ENCODE measurements around the gene STYXL1. TPM values are rescaled to one million over a fixed set of nuclear protein-coding genes. Genes with fewer than 3 reads are reported as not detected.

STYXL1 gene
- total RNA-seq, 3 donors from 2014 or later = 27.5 to 38.3 (median 28.3) TPM

DNA sequence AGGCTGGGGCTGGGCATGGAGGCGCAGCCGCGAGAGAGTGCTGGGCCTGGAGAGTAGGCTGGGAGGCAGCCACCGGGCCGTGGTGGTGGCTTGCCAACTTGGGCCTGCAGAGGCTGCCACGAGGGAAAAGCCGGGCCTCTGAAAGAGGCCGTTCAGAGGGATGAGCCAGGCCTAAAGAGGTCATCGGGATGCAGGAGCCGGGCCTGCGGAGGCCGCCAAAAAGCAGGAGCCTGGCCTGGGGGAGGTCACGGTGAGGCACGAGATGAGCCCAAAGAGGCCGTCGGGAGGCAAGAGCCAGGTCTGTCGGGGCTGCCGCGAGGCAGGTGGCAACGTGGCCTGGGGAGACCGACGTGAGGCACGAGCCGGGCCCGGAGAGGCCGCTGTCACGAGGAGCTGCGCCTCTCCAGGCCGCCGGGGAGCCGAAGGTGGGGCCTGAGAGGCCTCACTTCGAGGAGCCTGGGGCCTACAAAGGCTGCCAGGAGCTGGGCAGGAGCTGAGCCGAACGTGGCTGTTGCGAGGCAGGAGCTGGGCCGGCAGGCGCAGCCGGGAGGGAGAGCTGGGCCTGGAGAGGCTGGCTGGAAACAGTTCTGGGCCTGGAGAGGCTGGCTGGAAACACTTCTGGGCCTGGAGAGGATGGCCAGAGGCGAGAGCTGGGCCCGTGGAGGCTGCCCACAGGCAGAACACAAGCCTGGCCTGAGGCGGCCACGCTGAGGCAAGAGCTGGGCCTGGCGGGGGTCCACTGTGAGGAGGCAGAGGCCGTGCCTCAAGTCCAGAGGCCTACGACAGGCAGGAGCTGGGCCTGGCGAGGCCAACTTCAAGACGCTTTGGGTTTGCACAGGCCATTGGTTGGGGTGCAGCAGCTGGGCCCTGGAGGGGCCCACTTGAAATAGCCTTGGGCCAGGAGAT, 24.7 kb upstream of the STYXL1 start:
- no peak overlapping the region for H3K27ac ChIP-seq
- no peak for DNase-seq (ENCODE audit: low spot score in 2 of 2)
- TF ChIP-seq, protein P1, sequence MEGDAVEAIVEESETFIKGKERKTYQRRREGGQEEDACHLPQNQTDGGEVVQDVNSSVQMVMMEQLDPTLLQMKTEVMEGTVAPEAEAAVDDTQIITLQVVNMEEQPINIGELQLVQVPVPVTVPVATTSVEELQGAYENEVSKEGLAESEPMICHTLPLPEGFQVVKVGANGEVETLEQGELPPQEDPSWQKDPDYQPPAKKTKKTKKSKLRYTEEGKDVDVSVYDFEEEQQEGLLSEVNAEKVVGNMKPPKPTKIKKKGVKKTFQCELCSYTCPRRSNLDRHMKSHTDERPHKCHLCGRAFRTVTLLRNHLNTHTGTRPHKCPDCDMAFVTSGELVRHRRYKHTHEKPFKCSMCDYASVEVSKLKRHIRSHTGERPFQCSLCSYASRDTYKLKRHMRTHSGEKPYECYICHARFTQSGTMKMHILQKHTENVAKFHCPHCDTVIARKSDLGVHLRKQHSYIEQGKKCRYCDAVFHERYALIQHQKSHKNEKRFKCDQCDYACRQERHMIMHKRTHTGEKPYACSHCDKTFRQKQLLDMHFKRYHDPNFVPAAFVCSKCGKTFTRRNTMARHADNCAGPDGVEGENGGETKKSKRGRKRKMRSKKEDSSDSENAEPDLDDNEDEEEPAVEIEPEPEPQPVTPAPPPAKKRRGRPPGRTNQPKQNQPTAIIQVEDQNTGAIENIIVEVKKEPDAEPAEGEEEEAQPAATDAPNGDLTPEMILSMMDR (IDR thresholded peaks at IDR 0.05) = no peak
- TF ChIP-seq POLR2A (IDR thresholded peaks at IDR 0.05) (no peak), POLR2AphosphoS5 (IDR thresholded peaks at IDR 0.05) (no peak)
- intact Hi-C loops (cut with DNase I; ENCODE audit: low total_unique reads) = no loop called here
- no peaks in the 10 kb centered on the region for H3K36me3 ChIP-seq
- no peak overlapping the region for H3K4me3 ChIP-seq
- H3K27me3 ChIP-seq = no peaks in the 10 kb centered on the region
- H3K4me1 ChIP-seq = no peaks in the 10 kb centered on the region
- H3K9me3 ChIP-seq = peaks cover 0 to 7% of the 10 kb centered on the region in 2 donors

- H3K4me3 ChIP-seq = no peak overlapping the region
- H3K4me1 ChIP-seq = no peaks in the 10 kb centered on the region
- intact Hi-C loops (cut with DNase I; ENCODE audit: low total_unique reads) = no loop called here
- H3K27me3 ChIP-seq = no peaks in the 10 kb centered on the region
- H3K36me3 ChIP-seq = no peaks in the 10 kb centered on the region
- H3K9me3 ChIP-seq = peaks cover 0 to 7% of the 10 kb centered on the region in 2 donors
- no peak for DNase-seq (ENCODE audit: low spot score in 2 of 2)
- H3K27ac ChIP-seq = no peak overlapping the region
- TF ChIP-seq POLR2AphosphoS5 (IDR thresholded peaks at IDR 0.05) (no peak), POLR2A (IDR thresholded peaks at IDR 0.05) (no peak)
- TF ChIP-seq, protein P1 (IDR thresholded peaks at IDR 0.05) = no peak
These were observed 23.8 kb upstream of the STYXL1 start for GRCh38 chr7:76071316-76072242.

GRCh38 chr7:76069238-76069638, 21.4 kb upstream of the STYXL1 start:
- intact Hi-C loops (cut with DNase I; ENCODE audit: low total_unique reads) = no loop called here
- Histone ChIP-seq H3K27me3 (no peaks in the 10 kb centered on the region), H3K36me3 (peaks cover 6% of the 10 kb centered on the region), H3K27ac (peak overlapping the region in 1 of 2 donors; percentile 15), H3K4me1 (no peaks in the 10 kb centered on the region), H3K4me3 (no peak overlapping the region), H3K9me3 (peaks cover 0 to 2% of the 10 kb centered on the region in 2 donors)
- no peak for TF ChIP-seq POLR2A (IDR thresholded peaks at IDR 0.05)
- TF ChIP-seq POLR2AphosphoS5 (IDR thresholded peaks at IDR 0.05) = peak in 1 of 3 donors; percentile 25
- TF ChIP-seq, protein P1 (IDR thresholded peaks at IDR 0.05) = peak in 2 of 3 donors; percentile 53 to 59
- DNase-seq (ENCODE audit: low spot score in 2 of 2) = peak; percentile 68 to 79

- TF ChIP-seq, protein P1 (IDR thresholded peaks at IDR 0.05) = no peak
- TF ChIP-seq POLR2A (IDR thresholded peaks at IDR 0.05) (no peak), POLR2AphosphoS5 (IDR thresholded peaks at IDR 0.05) (no peak)
- no peak overlapping the region for H3K4me3 ChIP-seq
- no peaks in the 10 kb centered on the region for H3K27me3 ChIP-seq
- peaks cover 6% of the 10 kb centered on the region for H3K36me3 ChIP-seq
- no peak for DNase-seq (ENCODE audit: low spot score in 2 of 2)
- H3K4me1 ChIP-seq = no peaks in the 10 kb centered on the region
- no peaks in the 10 kb centered on the region for H3K9me3 ChIP-seq
- intact Hi-C loops (cut with DNase I; ENCODE audit: low total_unique reads) = no loop called here
- no peak overlapping the region for H3K27ac ChIP-seq
These were observed 19.1 kb upstream of the STYXL1 start for GRCh38 chr7:76066716-76067503.

All from breast epithelium (tissue), 4 donors.